ENCODE results near the gene RTKN2.
"Not testable (repeated sequence)": the region's sequence is repeated elsewhere in the genome, so short reads cannot be mapped to it uniquely, and the experiment has no call there.

Gene RTKN2

DNA sequence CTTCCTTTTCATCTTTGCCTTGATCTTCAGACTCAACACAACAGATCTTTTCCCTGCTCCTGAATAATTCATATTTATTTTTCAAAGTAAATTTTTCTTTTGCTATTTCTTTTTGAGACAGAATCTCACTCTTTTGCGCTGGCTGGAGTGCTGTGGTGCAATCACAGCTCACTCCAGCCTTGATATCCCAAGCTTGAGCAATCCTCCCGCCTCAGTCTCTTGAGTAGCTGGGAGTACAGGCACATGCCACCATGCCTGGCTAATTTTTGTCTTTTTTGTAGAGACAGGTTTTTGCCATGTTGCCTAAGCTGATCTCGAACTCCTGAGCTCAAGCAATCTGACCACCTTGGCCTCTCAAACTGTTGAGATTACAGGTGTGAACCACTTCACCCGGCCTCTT, 9.2 kb downstream of the RTKN2 start:
- DNase-seq (ENCODE audit: low spot score), result no peak

DNA sequence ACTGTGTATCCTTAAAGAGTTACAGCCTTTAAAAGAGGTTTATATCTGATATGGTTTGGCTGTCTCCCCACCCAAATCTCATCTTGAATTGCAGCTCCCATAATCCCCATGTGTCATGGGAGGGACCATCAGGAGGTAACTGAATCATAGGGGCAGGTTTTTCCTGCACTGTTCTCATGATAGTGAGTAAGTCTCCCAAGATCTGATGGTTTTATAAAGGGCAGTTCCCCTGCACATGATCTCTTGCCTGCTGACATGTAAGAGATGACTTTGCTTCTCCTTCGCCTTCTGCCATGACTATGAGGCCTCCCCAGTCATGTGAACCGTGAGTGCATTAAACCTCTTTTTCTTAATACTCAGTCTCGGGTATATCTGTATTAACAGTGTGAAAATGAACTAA, 9.7 kb downstream of the RTKN2 start:
- peak; percentile 53 for DNase-seq (ENCODE audit: low spot score)

DNA sequence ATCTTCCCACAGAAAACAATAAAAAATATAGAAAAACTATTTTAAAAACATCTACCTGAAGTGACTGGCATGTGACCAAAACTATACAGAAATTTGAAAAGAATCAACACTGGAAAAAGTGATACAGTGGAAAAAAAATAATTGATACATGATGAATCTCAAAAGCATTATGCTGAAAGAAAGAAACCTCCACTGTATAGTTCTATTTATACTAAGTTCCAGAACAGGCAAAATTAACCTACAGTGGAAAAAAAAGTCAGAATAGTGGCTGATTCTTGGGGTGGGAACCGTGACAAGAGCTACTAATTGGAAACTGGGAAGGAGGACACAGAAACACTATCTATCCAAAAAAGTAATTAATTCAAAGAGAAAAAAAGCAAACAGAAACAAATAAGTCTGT, 14.9 kb downstream of the RTKN2 start:
- no peak for DNase-seq (ENCODE audit: low spot score)

DNA sequence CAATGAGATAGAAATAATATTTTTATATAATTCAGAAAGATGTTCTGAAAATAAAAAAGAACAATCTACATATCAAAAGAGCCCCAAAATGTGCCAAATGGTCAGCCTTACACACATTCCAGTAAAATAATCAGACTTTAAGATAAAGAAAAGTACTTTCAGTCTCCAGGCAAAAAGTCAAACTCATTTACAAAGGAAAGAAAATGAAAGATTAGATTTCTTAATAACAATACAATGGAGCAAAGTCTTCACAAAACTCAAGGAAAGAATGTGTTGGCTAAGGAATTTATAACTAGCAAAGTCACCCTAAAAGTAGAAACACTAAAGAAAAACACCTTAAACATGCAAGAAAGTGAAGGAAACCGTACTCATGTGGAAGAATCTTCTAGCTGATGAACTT, 16.6 kb downstream of the RTKN2 start:
- DNase-seq (ENCODE audit: low spot score), result no peak

DNA sequence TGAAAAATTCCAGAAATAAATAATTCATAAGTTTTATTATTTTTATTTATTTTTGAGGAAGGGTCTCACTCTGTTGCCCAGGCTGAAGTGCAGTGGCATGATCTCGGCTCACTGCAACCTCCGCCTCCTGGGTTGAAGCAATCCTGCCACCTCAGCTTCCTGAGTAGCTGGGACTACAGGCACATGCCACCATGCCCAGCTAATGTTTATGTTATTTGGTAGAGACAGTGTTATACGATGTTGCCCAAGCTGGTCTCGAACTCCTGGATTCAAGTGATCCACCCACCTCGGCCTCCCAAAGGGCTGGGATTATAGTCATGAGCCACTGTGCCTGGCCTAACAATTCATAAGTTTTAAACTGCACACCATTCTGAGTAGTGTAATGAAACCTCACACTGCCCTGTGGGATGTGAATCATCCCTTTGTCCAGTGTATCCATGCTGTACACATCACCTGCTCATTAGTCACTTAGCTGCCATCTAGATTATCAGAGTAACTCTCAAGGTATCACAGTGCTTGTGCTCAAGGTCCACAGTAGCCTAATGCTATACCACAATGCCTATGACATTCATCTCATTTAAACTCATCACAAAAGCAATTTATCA, 17.9 kb downstream of the RTKN2 start:
- peak; percentile 96 for DNase-seq (ENCODE audit: low spot score)

DNA sequence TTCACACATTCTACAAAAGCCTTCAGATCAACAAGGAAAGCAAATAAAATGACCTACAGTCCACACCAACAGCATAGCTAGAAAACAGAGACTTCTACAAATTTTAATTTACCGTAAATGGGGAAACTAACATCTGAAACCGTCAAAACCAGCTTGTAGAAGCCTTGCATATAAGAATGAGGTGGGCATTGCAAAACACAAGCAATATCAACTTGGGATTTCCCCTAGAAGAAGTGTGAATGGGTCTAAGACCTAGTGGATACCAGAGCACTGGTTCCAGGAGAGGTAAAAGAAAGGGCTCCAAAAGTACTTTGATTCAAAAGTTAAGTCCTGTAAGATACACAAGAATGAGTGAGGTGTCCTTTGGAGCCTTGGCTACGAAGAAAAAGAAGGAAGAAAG, 18.7 kb downstream of the RTKN2 start:
- no peak for DNase-seq (ENCODE audit: low spot score)

DNA sequence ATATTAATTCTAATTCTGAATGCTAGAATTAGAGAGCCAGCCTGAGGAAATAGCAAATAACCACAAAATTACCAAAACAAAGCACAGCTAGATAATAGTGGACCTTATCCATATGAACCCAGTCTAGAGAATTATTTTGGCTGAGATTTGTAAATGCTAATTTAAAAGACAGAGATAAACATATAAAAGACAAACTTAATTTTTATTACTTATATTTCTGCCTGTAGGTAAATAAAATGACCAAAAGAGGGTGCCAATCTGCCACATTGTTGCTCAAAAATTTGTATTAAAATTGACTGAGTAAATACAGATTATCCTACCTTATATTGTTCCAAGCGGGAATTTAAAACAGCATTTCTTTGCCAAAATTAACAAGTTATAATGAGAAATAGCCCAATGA, 20.2 kb downstream of the RTKN2 start:
- DNase-seq (ENCODE audit: low spot score), result peak; percentile 27

DNA sequence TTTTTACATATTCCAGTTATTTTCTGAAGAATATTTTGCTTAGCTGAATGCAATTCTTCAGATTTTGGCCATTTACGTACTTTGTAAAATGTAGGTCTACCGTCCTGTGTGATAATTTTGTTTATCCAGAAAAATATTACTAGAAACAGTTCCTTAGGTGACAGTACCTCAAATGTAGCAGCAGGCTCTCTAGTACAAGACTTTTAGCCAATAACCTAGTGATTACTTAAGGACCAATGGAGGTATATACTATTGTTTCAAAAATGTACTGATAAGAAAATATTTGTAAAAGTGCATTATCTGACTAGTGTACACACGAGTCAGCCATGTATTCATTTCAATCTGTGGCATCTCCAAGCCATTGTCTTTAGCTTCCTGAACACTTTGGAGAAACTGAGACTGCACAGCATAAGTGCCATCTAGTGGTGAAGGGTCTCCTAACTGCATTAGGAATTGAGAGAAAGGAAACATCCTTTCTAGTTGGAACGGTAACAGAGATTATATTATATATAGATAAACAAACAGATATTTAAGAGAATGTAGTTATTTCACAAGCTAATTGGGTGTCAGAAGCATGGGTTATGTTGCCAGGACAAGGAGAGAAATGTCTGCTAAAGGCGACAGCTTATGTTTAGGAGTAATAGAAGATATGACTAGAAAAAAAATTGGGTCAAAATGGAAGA, 23.7 kb downstream of the RTKN2 start:
- DNase-seq (ENCODE audit: low spot score), result peak; percentile 67

DNA sequence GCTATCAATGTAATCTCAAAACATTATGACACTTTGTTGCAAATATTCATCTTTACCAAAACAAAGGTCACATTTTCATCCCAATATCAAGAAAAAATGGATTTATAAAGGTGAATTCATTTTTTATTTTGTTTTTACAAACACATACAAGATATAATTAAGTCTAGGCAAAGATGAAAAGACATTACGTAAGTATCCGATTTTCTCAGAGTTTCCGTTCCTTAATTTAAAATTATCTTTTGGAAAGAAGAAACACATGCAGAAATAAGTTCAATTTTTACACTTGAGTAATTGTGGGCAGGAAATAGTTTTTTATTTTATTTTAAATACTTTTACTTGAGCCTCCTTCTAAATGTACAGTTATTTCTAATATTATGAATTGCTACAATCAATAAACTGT, 24.6 kb downstream of the RTKN2 start:
- no peak for DNase-seq (ENCODE audit: low spot score)

DNA sequence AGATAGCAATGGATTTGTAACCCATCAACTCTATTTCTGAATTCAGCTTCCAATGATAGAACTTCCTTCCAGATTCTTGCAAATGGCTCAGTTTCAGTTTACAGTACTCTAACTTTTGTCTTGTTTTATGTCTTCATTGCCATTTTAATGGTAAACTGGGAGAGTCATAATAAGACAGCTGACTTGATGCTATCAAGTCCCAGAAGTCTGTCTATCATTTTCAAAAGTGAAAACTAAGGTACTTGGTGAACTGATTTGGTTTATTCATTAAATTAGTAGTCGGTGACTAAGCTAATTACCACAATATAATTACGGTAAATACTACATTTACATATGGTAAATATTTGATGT, 25.0 kb downstream of the RTKN2 start:
- DNase-seq (ENCODE audit: low spot score), result no peak

DNA sequence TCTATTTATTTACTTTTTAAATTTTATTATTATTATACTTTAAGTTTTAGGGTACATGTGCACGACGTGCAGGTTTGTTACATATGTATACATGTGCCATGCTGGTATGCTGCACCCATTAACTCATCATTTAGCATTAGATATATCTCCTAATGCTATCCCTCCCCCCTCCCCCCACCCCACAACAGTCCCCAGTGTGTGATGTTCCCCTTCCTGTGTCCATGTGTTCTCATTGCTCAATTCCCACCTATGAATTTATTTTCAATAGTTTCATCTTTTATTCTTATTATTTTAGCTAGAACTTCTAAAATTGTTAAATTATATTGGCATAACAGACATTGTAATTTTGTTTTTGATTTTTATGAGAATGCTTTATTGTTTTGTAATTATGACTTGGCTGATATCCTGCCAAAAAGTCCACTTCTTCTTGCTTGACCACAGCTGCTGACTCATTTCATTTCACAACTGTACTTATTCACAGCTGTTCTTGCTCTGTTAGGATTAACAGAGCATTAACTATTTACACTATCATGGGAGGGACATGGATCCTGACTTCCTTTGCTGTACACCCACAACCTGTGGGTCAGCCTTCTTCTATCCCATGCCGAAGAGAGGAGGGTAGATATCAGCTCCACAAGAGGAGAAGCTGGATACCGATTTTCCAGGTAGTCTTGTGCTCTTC, 25.5 kb downstream of the RTKN2 start:
- DNase-seq (ENCODE audit: low spot score), result peak; percentile 92

DNA sequence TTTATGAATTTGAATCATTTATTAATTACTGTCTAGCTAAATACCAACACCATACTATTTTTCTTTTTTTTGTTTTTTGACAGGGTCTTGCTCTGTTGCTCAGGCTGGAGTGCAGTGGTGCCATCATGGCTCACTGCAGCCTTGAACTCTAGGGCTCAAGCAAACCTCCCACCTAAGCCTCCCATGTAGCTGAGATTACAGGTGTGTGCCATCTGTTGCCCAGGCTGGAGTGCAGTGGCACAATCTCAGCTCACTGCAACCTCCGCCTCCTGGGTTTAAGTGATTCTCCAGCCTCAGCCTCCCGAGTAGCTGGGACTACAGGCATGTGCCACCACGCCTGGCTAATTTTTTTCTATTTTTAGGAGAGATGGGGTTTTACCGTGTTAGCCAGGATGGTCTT, 27.1 kb downstream of the RTKN2 start:
- not testable (repeated sequence) for DNase-seq (ENCODE audit: low spot score)

DNA sequence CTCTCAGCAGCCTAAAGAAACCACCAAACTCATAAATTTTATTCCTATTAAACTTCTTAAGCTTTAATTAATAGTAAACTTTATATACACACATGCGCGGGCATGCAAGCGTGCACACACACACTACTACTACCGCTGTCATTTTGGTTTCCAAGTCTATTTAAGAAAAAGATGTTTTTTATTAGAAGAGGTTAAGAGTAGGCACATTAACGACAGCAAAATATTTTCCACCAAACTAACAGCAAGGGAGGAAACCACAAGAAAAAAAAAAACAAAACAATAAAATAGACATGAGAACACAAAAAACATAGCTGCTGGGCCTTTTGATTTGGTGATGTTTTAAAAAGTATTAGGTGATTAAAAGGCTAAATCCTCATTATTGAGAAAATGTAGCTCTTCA, 28.6 kb downstream of the RTKN2 start:
- no peak for DNase-seq (ENCODE audit: low spot score)

DNA sequence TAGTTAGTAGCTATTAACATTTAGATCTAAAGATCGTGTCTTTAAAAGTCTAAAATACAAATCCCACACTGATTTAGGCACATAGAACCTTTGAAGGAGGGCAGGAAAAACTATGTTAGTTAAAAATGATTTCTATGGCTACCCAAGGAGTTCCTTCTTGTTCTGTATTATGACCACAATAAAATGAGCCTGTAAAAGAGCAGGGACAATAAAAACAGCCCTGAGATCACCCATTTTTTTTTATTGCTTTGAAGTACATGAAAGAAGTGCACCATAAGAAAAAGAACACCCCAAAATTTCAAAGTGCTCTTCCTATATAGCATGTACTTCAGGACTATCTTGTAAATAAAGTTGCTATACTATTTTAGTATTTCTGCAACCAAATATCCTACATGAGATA, 29.8 kb downstream of the RTKN2 start:
- no peak for DNase-seq (ENCODE audit: low spot score)

DNA sequence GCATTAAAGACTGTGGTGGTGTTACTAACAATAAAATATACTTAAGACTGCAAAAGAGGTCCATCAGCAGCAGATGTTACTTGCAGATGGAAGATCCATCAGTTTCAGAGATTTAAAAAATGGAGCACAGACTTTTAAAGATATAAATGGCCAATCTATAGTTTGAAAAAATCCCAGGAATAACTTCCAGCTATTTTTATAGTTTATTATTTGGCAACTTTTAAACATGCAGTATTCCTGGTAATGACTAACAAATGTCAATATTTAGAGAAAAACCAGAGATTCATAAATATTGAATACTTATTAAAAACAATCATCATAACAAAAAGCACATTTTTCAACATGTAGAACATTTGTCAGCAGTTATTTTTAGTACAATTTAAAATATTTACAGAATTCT, 30.7 kb downstream of the RTKN2 start:
- DNase-seq (ENCODE audit: low spot score), result no peak

DNA sequence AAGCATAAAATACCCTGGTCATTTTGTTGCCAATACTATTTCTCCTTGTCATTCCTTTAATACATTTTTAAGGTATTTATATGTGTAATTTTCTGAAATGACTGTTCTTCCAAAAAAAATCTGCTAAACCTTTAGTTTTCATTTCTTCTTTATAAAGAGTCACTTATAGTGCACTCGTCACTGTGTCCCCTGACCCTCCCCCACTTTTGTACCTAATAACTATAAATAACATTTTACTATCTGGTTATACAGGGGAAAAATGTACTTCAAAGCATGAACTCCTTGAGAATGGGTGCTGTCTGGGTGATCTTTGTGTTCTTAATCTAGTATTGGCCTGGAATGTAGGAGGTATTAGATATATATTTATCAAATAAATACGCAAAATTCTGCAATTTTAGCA, 31.1 kb downstream of the RTKN2 start:
- no peak for DNase-seq (ENCODE audit: low spot score)

DNA sequence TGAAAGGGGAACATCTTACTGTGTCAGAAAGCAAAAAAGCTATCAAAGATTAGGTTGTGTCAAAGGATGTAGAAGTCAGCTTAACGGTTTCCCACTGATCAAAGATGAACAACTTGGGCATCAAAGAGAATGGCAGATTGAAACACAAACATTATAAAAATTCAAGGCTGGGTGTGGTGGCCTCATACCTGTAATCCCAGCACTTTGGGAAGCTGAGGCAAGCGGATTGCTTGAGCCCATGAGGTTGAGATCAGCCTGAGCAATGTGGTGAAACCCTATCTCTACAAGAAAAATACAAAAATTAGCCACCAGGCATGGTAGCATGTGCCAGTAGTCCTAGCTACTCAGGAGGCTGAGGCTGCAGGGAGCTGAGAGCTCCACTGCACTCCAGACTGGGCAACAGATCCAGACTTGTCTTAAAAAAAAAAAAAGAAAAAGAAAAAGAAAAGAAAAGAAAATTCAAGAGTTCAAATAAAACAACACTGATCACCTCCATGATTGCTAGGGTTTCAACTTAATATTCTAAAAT, 34.5 kb downstream of the RTKN2 start:
- DNase-seq (ENCODE audit: low spot score), result no peak

DNA sequence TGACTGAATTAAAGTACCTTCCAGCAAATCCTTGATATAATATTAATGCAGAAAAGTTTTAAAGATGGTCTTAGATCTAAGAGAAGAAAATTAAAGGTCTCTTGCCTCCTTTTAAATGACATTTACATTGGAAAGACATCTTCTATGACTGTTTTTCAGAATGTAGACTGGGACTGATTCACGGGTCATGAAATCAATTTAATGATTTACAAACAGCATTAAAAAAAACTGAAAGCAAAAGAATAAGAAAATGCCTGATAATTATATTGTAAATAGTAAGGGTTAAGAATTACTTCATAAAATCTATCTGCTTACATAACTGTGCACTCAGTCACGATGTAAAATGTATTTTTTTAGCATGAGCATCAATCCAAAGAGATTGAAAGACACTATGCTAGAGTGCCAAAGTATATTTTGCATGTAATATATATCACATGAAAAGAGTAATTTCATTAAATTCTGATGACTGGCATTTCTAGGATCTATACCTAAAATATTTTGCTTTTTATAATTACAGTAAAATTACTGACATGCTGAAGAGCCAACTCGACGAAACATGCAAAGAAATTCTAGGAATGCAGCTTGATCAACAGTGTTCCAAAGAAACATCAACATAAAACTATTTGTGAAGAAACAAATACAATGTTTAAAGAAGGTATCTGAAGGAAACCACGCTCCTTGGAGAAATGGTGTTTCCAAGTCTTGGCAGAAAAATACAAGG, 35.1 kb downstream of the RTKN2 start:
- DNase-seq (ENCODE audit: low spot score), result peak; percentile 20

DNA sequence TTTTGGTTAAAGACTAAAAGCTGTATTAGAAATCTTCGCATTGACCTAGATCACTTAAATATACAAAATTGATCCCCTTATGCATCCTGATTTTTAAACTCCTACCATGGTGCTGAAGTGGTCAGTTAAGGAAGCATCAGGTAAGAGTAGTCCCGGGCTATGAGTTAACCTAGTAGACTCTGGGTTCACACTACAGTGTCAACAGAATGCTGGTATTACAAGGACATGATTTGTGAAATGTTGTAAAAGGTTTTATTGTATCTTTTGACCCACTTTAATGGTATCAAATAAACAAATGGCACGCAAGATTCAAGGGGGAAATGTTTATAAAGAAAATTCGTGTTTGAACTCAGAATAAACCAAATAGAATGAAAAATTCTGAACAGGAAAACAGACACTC, 36.8 kb downstream of the RTKN2 start:
- peak; percentile 9 for DNase-seq (ENCODE audit: low spot score)

DNA sequence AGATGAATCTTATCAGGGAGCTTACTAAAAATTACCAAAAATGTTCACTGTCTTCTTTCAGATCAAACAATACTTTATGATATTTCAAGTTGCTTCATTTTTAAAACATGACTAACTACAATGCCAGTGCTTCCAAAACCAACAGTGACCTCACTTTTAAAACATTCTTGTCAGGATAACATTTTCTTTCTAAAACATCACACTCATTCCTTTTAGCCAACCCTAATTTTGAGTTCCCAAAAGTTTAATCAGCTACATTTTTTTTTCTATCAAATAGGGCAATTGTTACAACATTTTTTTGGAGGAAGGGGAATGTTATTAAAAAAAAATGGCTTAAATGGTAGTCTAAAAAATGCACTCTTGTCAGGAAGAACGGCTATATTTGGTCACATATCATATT, 37.3 kb downstream of the RTKN2 start:
- DNase-seq (ENCODE audit: low spot score), result peak; percentile 66

DNA sequence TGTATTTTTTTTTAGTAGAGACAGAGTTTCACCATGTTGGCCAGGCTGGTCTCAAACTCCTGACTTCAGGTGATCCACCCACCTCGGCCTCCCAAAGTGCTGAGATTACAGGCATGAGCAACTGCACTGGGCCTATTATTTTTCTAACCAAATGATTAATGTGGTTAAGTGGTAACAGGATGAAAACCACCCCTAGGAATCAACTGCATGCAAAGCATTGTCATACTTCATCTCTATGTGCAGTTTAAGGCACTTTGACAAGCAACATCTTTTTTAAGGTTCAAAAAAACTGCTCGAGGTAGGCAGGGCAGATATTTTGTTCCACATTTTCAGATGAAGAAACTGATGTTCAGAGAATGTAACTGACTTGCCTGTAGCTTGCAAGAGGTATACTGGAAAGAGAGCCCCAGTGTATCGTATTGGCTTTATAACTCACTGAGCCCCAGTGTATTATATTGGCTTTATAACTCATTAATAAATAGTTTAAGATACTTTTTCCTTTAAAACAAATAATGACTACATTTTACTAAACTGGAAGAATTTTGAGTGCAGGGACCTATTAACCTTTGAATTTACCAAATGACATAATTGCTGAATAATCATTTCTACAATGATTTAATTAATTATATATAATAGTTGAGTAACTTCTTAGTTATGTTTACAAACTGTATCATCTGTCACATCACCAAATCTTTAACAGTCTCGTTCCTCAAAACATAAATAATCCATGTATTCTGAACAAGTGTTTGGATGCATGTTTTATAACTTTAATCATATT, 38.1 kb downstream of the RTKN2 start:
- DNase-seq (ENCODE audit: low spot score), result peak; percentile 75

DNA sequence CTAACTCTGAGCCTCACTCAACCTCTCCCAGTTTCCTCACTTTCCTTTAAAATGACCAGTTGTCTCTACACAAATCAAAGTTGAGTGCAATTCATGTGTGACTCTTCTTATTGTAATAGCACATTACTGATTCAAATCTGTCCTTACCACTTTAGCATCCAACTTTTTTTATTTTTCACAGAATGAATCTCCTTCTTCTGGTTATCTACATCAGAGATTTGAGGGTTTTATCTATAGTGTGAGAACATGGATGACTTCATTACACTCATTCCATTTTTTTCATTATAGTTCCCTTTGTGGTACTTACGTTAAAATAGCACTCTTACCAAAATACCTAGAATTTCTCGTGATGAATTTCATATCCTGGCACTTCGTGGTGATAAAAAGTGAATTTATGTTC, 43.3 kb downstream of the RTKN2 start:
- no peak for DNase-seq (ENCODE audit: low spot score)

All from kidney tubule cell (primary cell).